Endodermal cell (in vitro differentiated cells): ENCODE measurements around the gene PCSK7. TPM values are rescaled to one million over a fixed set of nuclear protein-coding genes. Genes with fewer than 3 reads are reported as not detected.
A peak's percentile ranks its signal among the peaks of the same experiment; 100 is the strongest.

Experiments used
- DNase-seq: peaks from one replicate; pipeline ENCODE4 v3.0.0-alpha.2; 2017
- H3K27ac ChIP-seq: 2 replicates; pipeline ENCODE4 v1.5.1; 2013; ENCODE audit warnings: mild to moderate bottlenecking, low read depth, low read length, moderate library complexity
- H3K27me3 ChIP-seq: 2 replicates; pipeline ENCODE4 v1.6.1; 2013; ENCODE audit warnings: mild to moderate bottlenecking, low read length, moderate library complexity; ENCODE audit not compliant: insufficient read depth, control insufficient read depth, poor library complexity, severe bottlenecking
- H3K36me3 ChIP-seq: 2 replicates; pipeline ENCODE4 v1.7.0; 2013; ENCODE audit warnings: mild to moderate bottlenecking, low read length, moderate library complexity; ENCODE audit not compliant: control insufficient read depth, insufficient read depth
- H3K4me1 ChIP-seq: one replicate; pipeline ENCODE4 v1.7.0; 2013; ENCODE audit warnings: low read length; ENCODE audit not compliant: control insufficient read depth, insufficient read depth
- H3K4me3 ChIP-seq: 2 replicates; pipeline ENCODE4 v1.5.1; 2013; ENCODE audit warnings: mild to moderate bottlenecking, low read length, moderate library complexity
- H3K9ac ChIP-seq: 2 replicates; pipeline ENCODE4 v1.6.1; 2013; ENCODE audit warnings: mild to moderate bottlenecking, low read length, moderate library complexity; ENCODE audit not compliant: poor library complexity, severe bottlenecking; ENCODE audit errors: extremely low read depth
- H3K9me3 ChIP-seq: 2 replicates; pipeline ENCODE4 v1.6.1; 2013; ENCODE audit warnings: mild to moderate bottlenecking, low read length, moderate library complexity; ENCODE audit not compliant: control insufficient read depth
- H3K27ac Mint-ChIP-seq: 2 replicates; pipeline ENCODE4 v1.8.0; 2020; ENCODE audit warnings: mixed read lengths
- H3K27me3 Mint-ChIP-seq: 2 replicates; pipeline ENCODE4 v1.8.0; 2021; ENCODE audit warnings: mild to moderate bottlenecking, mixed read lengths; ENCODE audit not compliant: insufficient read depth
- H3K36me3 Mint-ChIP-seq: 2 replicates; pipeline ENCODE4 v1.8.0; 2020; ENCODE audit warnings: low read depth, mixed read lengths
- H3K4me1 Mint-ChIP-seq: 2 replicates; pipeline ENCODE4 v1.8.0; 2020; ENCODE audit warnings: mixed read lengths
- H3K4me3 Mint-ChIP-seq: 2 replicates; pipeline ENCODE4 v1.8.0; 2020; ENCODE audit warnings: mild to moderate bottlenecking, moderate library complexity, mixed read lengths
- H3K9me3 Mint-ChIP-seq: 2 replicates; pipeline ENCODE4 v1.8.0; 2020; ENCODE audit warnings: mild to moderate bottlenecking, mixed read lengths
- CTCF ChIP-seq: fragments of 200-600 bp; sonication (generic); conservative IDR thresholded peaks from 2 replicates; pipeline ENCODE4 v1.5.0; 2021; ENCODE audit warnings: antibody characterized with exemption, mild to moderate bottlenecking
- WGBS, 2 experiments: methylation state at CpG; one replicate each; pipeline versions ENCODE4 v1.1.5 to v1.1.7; 2013; ENCODE audit warnings: missing lambda C conversion rate in 2 of 2, mixed read lengths in 1 of 2; ENCODE audit not compliant: insufficient coverage in 1 of 2, insufficient read length in 1 of 2; 5-methylcytosine and 5-hydroxymethylcytosine counted together
- total RNA-seq, 2 donors: library from RNA; stranded (reverse); fragmentation: NEBNext Ultra II Directional in 1 of 2; extraction: Animal tissue kit (Norgen Biotek cat#: 25700) in 1 of 2; gene quantifications; 2 replicates in 1 of 2; 3 replicates in 1 of 2; pipeline ENCODE4 v1.2.1, GENCODE V29; 2021

Gene PCSK7
- total RNA-seq, 2 donors from 2014 or later: 56.5 to 58.6 TPM

- H3K27ac Mint-ChIP-seq: peak overlapping the region; percentile 44
- peaks cover 52% of the 10 kb centered on the region for H3K36me3 Mint-ChIP-seq
Observed at GRCh38 chr11:117220999-117221774, 10.7 kb downstream of the PCSK7 start.

GRCh38 chr11:117220568-117220967 is 11.3 kb downstream of the PCSK7 start:
- peaks cover 56% of the 10 kb centered on the region for H3K36me3 Mint-ChIP-seq
- H3K27me3 ChIP-seq: no peaks in the 10 kb centered on the region
- H3K9me3 ChIP-seq: no peaks in the 10 kb centered on the region
- H3K4me3 ChIP-seq: no peak overlapping the region
- no peak overlapping the region for H3K27ac ChIP-seq
- H3K9ac ChIP-seq: no peak overlapping the region
- DNase-seq: no peak
- H3K9me3 Mint-ChIP-seq: no peaks in the 10 kb centered on the region
- H3K27ac Mint-ChIP-seq: peak overlapping the region; percentile 15
- peaks cover 2% of the 10 kb centered on the region for H3K4me1 Mint-ChIP-seq
- H3K4me3 Mint-ChIP-seq: no peak overlapping the region
- H3K27me3 Mint-ChIP-seq: no peaks in the 10 kb centered on the region
- no peak for TF ChIP-seq CTCF
- H3K36me3 ChIP-seq: peaks cover 77% of the 10 kb centered on the region
- no peaks in the 10 kb centered on the region for H3K4me1 ChIP-seq
- 92 to 95% methylated on average over 8 to 9 of the region's 9 CpGs for WGBS, 2 experiments

More at GRCh38 chr11:117220999-117221774, 10.7 kb downstream of the PCSK7 start:
- H3K4me1 Mint-ChIP-seq: peaks cover 2% of the 10 kb centered on the region
- H3K9me3 Mint-ChIP-seq: no peaks in the 10 kb centered on the region
- Histone ChIP-seq H3K36me3 (peaks cover 78% of the 10 kb centered on the region), H3K9ac (no peak overlapping the region), H3K27me3 (no peaks in the 10 kb centered on the region), H3K9me3 (no peaks in the 10 kb centered on the region), H3K4me3 (no peak overlapping the region), H3K4me1 (no peaks in the 10 kb centered on the region), H3K27ac (no peak overlapping the region)
- WGBS, 2 experiments: 90% methylated on average over 6 to 7 of the region's 7 CpGs
- H3K27me3 Mint-ChIP-seq: no peaks in the 10 kb centered on the region
- no peak for TF ChIP-seq CTCF
- no peak overlapping the region for H3K4me3 Mint-ChIP-seq
- DNase-seq: no peak

GRCh38 chr11:117219995-117220394 is 11.9 kb downstream of the PCSK7 start:
- H3K36me3 Mint-ChIP-seq: peaks cover 52% of the 10 kb centered on the region
- no peaks in the 10 kb centered on the region for H3K9me3 Mint-ChIP-seq

More at GRCh38 chr11:117219995-117220394, 11.9 kb downstream of the PCSK7 start:
- peaks cover 73% of the 10 kb centered on the region for H3K36me3 ChIP-seq
- no peaks in the 10 kb centered on the region for H3K4me1 ChIP-seq
- DNase-seq: no peak
- no peak overlapping the region for H3K4me3 Mint-ChIP-seq
- no peaks in the 10 kb centered on the region for H3K9me3 ChIP-seq
- peaks cover 2% of the 10 kb centered on the region for H3K4me1 Mint-ChIP-seq
- TF ChIP-seq CTCF: no peak
- no peak overlapping the region for H3K9ac ChIP-seq
- 90 to 94% methylated on average over 4 of the region's 4 CpGs for WGBS, 2 experiments
- H3K27ac Mint-ChIP-seq: no peak overlapping the region
- H3K27ac ChIP-seq: no peak overlapping the region
- no peak overlapping the region for H3K4me3 ChIP-seq
- H3K27me3 ChIP-seq: no peaks in the 10 kb centered on the region
- no peaks in the 10 kb centered on the region for H3K27me3 Mint-ChIP-seq
